Uterus (tissue), 4 donors: ENCODE data around the gene HOXC13. TPM values are rescaled to one million over a fixed set of nuclear protein-coding genes. Genes with fewer than 3 reads are reported as not detected.
A peak's percentile ranks its signal among the peaks of the same experiment; 100 is the strongest.

Experiments used
- DNase-seq, 2 donors: peaks; one replicate each; pipeline ENCODE4 v3.0.0-alpha.2; 2019 to 2020
- H3K27ac ChIP-seq, 2 donors: fragments of 200-600 bp; sonication (generic); 1 replicate in 1 of 2; 2 replicates in 1 of 2; pipeline ENCODE4 v1.5.1; 2016 to 2018
- H3K27me3 ChIP-seq, 2 donors: fragments of 200-600 bp; sonication (generic); one replicate each; pipeline ENCODE4 v1.5.1; 2018 to 2019; ENCODE audit warnings: control low read depth in 1 of 2
- H3K36me3 ChIP-seq, 2 donors: fragments of 200-600 bp; sonication (generic); one replicate each; pipeline ENCODE4 v1.5.1; 2019; ENCODE audit warnings: control low read depth in 1 of 2
- H3K4me1 ChIP-seq, 2 donors: fragments of 200-600 bp; sonication (generic); one replicate each; pipeline ENCODE4 v1.5.1; 2018 to 2019; ENCODE audit warnings: control low read depth in 1 of 2
- H3K4me3 ChIP-seq, 2 donors: fragments of 200-600 bp; sonication (generic); 1 replicate in 1 of 2; 2 replicates in 1 of 2; pipeline ENCODE4 v1.5.1; 2018 to 2019; ENCODE audit warnings: mild to moderate bottlenecking in 1 of 2
- H3K9me3 ChIP-seq, 2 donors: fragments of 200-600 bp; sonication (generic); one replicate each; pipeline ENCODE4 v1.5.1; 2019; ENCODE audit warnings: control low read depth in 1 of 2
- CTCF ChIP-seq, 4 experiments: fragments of 200-600 bp in 2 of 4; fragments of 450-650 bp in 2 of 4; sonication (generic) in 2 of 4; IDR thresholded peaks; one replicate each; pipeline ENCODE4 v1.5.1; 2016 to 2019; ENCODE audit warnings: antibody characterized with exemption in 4 of 4, mild to moderate bottlenecking in 2 of 4, moderate library complexity in 1 of 4
- POLR2A ChIP-seq, 2 donors: fragments of 450-650 bp; IDR thresholded peaks; one replicate each; pipeline ENCODE4 v1.6.1; 2016; ENCODE audit warnings: antibody characterized with exemption in 2 of 2, mild to moderate bottlenecking in 1 of 2, moderate library complexity in 1 of 2
- intact Hi-C: fragments of 100-400 bp; cut with DNase I; formaldehyde crosslinking; loops from one replicate; pipeline ENCODE4 v1.15.1; 2023; ENCODE audit warnings: low total_unique reads
- total RNA-seq, 4 donors: library from RNA; depleted of rRNA in 3 of 4; stranded (reverse); fragments of >200 nt in 3 of 4; gene quantifications; one replicate each; pipeline versions ENCODE4 v1.1.0 to v1.2.4, GENCODE V29; 2014 to 2023
- donor health status: DM: yes; HTN: yes; CAD: no.

The HOXC13 gene
- total RNA-seq, 4 donors from 2014 or later = not detected

DNA sequence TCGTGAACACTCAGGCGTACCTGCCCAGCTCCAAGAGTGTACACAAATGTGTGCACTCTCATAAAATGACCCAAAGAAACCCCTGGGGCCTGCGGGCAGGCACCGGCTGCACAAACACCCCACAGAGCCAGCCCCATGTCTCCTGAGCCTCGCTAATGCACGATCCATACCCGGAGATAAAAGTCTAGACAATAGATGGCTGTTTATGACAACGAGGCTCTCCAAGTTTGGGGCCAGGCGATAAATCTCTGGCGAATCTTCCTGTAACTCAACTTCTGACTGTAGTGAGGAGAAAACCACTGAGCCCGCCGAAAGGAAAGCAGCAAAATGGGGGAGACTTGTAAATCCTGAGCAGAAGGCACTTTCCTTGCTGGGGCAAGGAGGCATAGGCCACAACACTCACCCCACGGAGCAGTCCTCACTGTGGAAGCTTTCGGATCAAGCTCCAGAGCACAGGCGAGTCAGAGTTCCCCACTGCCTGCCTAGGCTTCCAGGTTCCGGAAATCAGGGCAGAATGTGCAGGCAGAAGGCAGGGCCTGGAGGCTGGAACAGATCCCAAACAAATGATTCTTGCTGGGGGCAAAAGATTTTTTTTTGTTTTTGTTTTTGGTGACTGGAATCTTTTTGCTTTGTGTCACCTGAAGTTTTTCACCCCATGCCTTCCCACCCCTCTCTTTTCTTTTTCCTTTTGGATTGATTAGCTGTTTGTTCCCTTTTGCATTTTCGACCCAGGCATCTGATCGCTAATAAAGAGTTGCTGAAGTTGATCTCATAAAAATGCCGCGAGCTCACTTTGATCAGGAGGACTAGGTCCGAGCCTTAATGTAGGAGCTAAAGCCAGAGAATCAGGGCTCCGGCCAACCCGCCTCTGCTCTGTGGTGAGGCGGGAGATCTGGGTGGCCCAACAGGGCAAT is 29.8 kb downstream of the HOXC13 start:
- peaks cover 0 to under 1% of the 10 kb centered on the region in 2 donors for H3K4me1 ChIP-seq
- TF ChIP-seq POLR2A (IDR thresholded peaks at IDR 0.05) (no peak), CTCF (IDR thresholded peaks at IDR 0.05) (no peak)
- peaks cover 7 to 87% of the 10 kb centered on the region in 2 donors for H3K27me3 ChIP-seq
- H3K27ac ChIP-seq = peak overlapping the region in 1 of 2 donors; percentile 60
- intact Hi-C loops = no loop called here
- no peaks in the 10 kb centered on the region for H3K9me3 ChIP-seq
- DNase-seq = no peak
- H3K4me3 ChIP-seq = no peak overlapping the region
- no peaks in the 10 kb centered on the region for H3K36me3 ChIP-seq

DNA sequence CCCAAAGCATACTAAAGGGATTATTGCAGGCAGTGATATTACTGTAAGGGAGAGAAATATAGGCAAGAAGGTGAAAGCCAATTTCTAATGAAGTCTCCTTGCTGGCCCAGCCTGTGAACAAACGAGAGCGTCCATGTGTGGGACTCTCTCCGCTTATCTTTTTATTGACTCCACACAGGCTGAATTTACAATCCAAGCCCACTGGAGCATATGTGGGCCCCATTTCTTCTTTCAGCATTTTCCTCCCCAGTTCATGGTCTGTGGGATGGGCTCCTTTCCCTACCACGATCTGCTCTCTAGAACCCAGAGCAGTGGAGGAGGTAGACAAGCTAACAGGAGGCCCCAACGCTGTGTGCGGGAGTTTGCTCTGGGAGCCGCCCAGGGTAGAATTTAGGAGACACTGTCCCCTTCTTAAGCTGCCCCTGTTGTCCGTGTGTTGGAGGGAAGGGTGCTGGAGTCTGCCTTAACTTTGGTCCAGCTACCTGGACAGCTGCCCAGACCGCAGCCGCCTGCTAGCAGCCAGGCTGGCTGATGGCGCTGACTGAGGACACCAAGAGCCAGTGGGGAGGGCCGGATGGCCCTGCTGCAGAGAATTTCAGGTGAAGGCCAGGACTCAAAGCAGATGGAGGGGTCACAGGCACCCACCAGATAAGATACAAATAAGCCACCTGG is 31.1 kb downstream of the HOXC13 start:
- Histone ChIP-seq H3K27me3 (peaks cover 7 to 88% of the 10 kb centered on the region in 2 donors), H3K36me3 (no peaks in the 10 kb centered on the region), H3K4me3 (no peak overlapping the region), H3K4me1 (peaks cover 0 to 4% of the 10 kb centered on the region in 2 donors), H3K27ac (no peak overlapping the region), H3K9me3 (no peaks in the 10 kb centered on the region)
- TF ChIP-seq POLR2A (IDR thresholded peaks at IDR 0.05) (no peak), CTCF (IDR thresholded peaks at IDR 0.05) (no peak)
- no peak for DNase-seq
- intact Hi-C loops = no loop called here

GRCh38 chr12:53970451-53970850 is 31.8 kb downstream of the HOXC13 start:
- Histone ChIP-seq H3K27me3 (peaks cover 13 to 88% of the 10 kb centered on the region in 2 donors), H3K4me3 (no peak overlapping the region), H3K36me3 (no peaks in the 10 kb centered on the region), H3K4me1 (peaks cover 0 to 4% of the 10 kb centered on the region in 2 donors), H3K27ac (no peak overlapping the region), H3K9me3 (no peaks in the 10 kb centered on the region)
- intact Hi-C loops = no loop called here
- no peak for DNase-seq
- TF ChIP-seq POLR2A (IDR thresholded peaks at IDR 0.05) (no peak), CTCF (IDR thresholded peaks at IDR 0.05) (no peak)

DNA sequence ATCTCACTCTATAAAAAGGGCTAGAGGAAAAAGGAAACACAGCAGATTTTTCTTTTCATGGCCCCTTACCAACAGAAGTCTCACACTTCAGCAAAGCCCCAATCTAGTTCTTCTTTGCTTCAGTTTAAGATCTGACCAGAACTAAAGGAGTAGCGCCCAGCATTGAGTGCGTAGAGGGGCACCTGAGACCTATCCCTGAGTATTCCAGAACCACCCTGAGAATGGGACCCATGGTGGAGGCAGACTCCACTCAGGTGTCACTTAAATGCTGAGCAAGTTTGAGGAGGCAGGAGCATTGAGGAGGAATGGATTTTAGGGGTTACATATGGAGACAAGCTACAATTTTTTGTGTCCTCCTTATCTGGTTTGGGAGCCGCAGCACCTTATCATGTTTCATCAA is 32.5 kb downstream of the HOXC13 start:
- peaks cover 19 to 88% of the 10 kb centered on the region in 2 donors for H3K27me3 ChIP-seq

More for the DNA sequence above, 32.5 kb downstream of the HOXC13 start:
- intact Hi-C loops = no loop called here
- no peak for DNase-seq
- Histone ChIP-seq H3K4me1 (peaks cover 0 to 4% of the 10 kb centered on the region in 2 donors), H3K4me3 (no peak overlapping the region), H3K36me3 (no peaks in the 10 kb centered on the region), H3K9me3 (no peaks in the 10 kb centered on the region), H3K27ac (no peak overlapping the region)
- TF ChIP-seq CTCF (IDR thresholded peaks at IDR 0.05) (no peak), POLR2A (IDR thresholded peaks at IDR 0.05) (no peak)
